Psoas muscle (tissue), 8 donors: ENCODE results near the gene EAPP. TPM values are rescaled to one million over a fixed set of nuclear protein-coding genes. Genes with fewer than 3 reads are reported as not detected.
"Not testable (repeated sequence)": the region's sequence is repeated elsewhere in the genome, so short reads cannot be mapped to it uniquely, and the experiment has no call there.

Experiments
- ATAC-seq, 4 donors: fragments of 200-7000 bp; cut with Tn5 transposase; one replicate each; pipeline ENCODE4 v1.9.1; 2020; ENCODE audit warnings: moderate library complexity in 3 of 4, mild to moderate bottlenecking in 2 of 4
- DNase-seq, 2 donors: peaks; one replicate each; pipeline ENCODE4 v3.0.0-alpha.2; 2020
- H3K27ac ChIP-seq: fragments of 200-600 bp; one replicate; pipeline ENCODE4 v1.8.0; 2022
- H3K27me3 ChIP-seq, 3 donors: fragments of 200-600 bp in 1 of 3; one replicate each; pipeline versions ENCODE4 v1.6.1 to v1.8.0; 2013 to 2022; ENCODE audit warnings: low read length in 2 of 3, mild to moderate bottlenecking in 2 of 3, moderate library complexity in 1 of 3; ENCODE audit not compliant: insufficient read depth in 3 of 3
- H3K36me3 ChIP-seq, 2 donors: fragments of 200-600 bp in 1 of 2; one replicate each; pipeline versions ENCODE4 v1.6.1 to v1.8.0; 2013 to 2022; ENCODE audit warnings: low read depth in 1 of 2, mild to moderate bottlenecking in 1 of 2, moderate library complexity in 1 of 2; ENCODE audit not compliant: insufficient read depth in 1 of 2
- H3K4me1 ChIP-seq: fragments of 200-600 bp; one replicate; pipeline ENCODE4 v1.8.0; 2022
- H3K4me3 ChIP-seq: fragments of 200-600 bp; one replicate; pipeline ENCODE4 v1.8.0; 2022; ENCODE audit warnings: mild to moderate bottlenecking
- H3K9me3 ChIP-seq: fragments of 200-600 bp; one replicate; pipeline ENCODE4 v1.8.0; 2022
- WGBS, 3 donors: extraction: QIAGEN DNeasy Blood & Tissue Kit; methylation state at CpG; one replicate each; pipeline versions ENCODE4 v1.1.6 to v1.1.7; 2013; 5-methylcytosine and 5-hydroxymethylcytosine counted together
- intact Hi-C, 2 donors: fragments of 100-400 bp; cut with DNase I; formaldehyde crosslinking; loops; one replicate each; pipeline versions ENCODE4 v1.11.0 to v1.14.2; 2022
- polyA plus RNA-seq, 3 donors: library from polyadenylated mRNA; stranded (reverse); fragments of 200-250 nt; gene quantifications; one replicate each; pipeline ENCODE4 v1.2.3, GENCODE V29; 2013
- total RNA-seq, 4 donors: library from RNA; stranded (reverse); fragmentation: NEBNext Ultra II Directional in 2 of 4; extraction: Animal tissue kit (Norgen Biotek cat#: 25700) in 2 of 4; gene quantifications; one replicate each; pipeline versions ENCODE4 v1.2.1 to v1.2.4, GENCODE V29; 2021 to 2023
- TF ChIP-seq, protein P1 (sequence below): fragments of 200-600 bp; IDR thresholded peaks from one replicate; pipeline ENCODE4 v1.8.0; 2022; ENCODE audit warnings: antibody characterized with exemption
- donor health status: healthy with polysubstance abuse.
- donor health status: DM: no; HTN: no; CAD: no; lungs with moderate emphysema.
- donor health status: Bipolar disorder and iron deficiency.
- donor health status: healthy.
- donor health status: DM: yes; HTN: yes; CAD: no.
- donor health status: DM: no; HTN: no; CAD: no.
- donor health status: DM: no; HTN: no; CAD: no.
- donor health status: DM: yes; HTN: yes; CAD: no.

The EAPP gene
- total and polyA plus RNA-seq, 7 donors = 16.5 to 30.1 (median 22.9) TPM

DNA sequence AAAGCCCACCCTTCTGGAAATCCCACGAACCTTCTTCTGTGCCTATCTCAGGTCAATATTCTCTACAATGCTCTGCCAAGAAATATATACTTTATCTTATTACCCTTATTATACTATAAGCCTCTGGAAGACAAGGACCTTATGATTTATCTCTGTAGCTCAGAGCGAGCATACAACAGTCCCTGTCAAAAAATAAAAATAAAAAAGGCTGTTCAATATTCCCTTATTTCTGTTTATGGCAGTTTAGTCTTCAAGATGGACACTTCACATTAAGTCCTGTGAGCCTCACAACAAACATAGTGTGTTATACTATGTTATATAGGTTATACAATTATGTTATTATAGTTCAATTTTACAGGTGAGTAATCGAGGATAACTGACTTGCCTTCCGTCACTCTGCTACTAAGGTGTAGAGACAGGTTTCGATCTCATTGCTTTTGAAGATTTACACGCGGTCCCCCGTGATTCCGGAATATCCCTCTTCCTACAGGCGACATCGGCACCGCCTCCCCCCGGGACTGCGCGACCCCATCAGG, 562 bp downstream of the EAPP start:
- H3K27me3 ChIP-seq = no peaks in the 10 kb centered on the region
- no peak for DNase-seq
- TF ChIP-seq, protein P1, sequence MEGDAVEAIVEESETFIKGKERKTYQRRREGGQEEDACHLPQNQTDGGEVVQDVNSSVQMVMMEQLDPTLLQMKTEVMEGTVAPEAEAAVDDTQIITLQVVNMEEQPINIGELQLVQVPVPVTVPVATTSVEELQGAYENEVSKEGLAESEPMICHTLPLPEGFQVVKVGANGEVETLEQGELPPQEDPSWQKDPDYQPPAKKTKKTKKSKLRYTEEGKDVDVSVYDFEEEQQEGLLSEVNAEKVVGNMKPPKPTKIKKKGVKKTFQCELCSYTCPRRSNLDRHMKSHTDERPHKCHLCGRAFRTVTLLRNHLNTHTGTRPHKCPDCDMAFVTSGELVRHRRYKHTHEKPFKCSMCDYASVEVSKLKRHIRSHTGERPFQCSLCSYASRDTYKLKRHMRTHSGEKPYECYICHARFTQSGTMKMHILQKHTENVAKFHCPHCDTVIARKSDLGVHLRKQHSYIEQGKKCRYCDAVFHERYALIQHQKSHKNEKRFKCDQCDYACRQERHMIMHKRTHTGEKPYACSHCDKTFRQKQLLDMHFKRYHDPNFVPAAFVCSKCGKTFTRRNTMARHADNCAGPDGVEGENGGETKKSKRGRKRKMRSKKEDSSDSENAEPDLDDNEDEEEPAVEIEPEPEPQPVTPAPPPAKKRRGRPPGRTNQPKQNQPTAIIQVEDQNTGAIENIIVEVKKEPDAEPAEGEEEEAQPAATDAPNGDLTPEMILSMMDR = no peak
- peaks cover 0 to 37% of the 10 kb centered on the region in 2 donors for H3K36me3 ChIP-seq
- H3K4me1 ChIP-seq = peaks cover 23% of the 10 kb centered on the region
- no peaks in the 10 kb centered on the region for H3K9me3 ChIP-seq
- 1 to 2% (median 1%) methylated on average over 15 of the region's 15 CpGs for WGBS, 3 donors
- peak in 1 of 4 donors; percentile 17 for ATAC-seq
- H3K27ac ChIP-seq = peak overlapping the region; percentile 97
- H3K4me3 ChIP-seq = peak overlapping the region; percentile 84
- intact Hi-C loops = loop anchor here (5.0 kb wide), 1 partner anchor 77 kb away; the partner anchor contains the start of gene SPTSSA (in 2 of the 2)

DNA sequence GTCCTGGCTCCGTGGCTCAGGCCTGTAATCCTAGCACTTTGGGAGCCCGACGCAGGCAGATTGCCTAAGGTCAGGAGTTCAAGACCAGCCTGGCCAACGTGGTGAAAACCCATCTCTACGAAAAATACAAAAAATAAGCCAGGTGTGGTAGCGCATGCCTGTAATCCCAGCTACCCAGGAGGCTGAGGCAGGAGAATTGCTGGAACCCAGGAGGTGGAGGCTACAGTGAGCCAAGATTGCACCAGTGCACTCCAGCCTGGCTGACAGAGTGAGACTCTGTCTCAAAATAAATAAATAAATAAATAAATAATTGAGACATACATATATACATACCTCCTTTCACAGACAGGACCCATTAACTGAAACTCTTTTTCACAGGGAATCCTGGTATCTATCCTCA, 1.4 kb downstream of the EAPP start:
- WGBS, 3 donors = 35 to 56% (median 50%) methylated on average over 6 of the region's 6 CpGs
- intact Hi-C loops = loop anchor here (5.0 kb wide), 1 partner anchor 76 kb away; the partner anchor contains the start of gene SPTSSA (in 2 of the 2)

DNA sequence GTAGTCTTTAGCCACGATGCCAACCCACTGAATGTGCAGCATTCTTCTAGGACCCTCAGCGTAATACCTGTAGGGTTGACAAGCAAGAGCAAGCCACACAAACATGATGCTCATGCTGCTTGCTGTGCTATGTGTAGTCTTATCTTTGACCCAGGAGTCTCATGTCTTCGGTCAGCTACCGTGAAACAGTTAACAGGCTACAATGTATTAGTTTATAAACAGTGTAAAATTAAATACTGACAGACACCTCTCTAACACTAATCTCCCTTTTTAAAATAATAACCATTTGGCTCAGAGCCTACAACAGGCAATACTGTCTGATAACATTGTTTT, 1.9 kb downstream of the EAPP start:
- intact Hi-C loops = loop anchor here (5.0 kb wide), 1 partner anchor 75 kb away; the partner anchor contains the start of gene SPTSSA (in 2 of the 2)
- TF ChIP-seq, protein P1 = no peak
- Histone ChIP-seq H3K27ac (peak overlapping the region; percentile 97), H3K9me3 (no peaks in the 10 kb centered on the region), H3K27me3 (no peaks in the 10 kb centered on the region), H3K4me1 (peaks cover 23% of the 10 kb centered on the region), H3K4me3 (peak overlapping the region; percentile 84), H3K36me3 (peaks cover 0 to 50% of the 10 kb centered on the region in 2 donors)
- no peak for ATAC-seq
- no peak for DNase-seq
- WGBS, 3 donors = 88 to 95% (median 90%) methylated on average over 4 of the region's 4 CpGs

More for the DNA sequence above, 1.4 kb downstream of the EAPP start:
- not testable (repeated sequence) for ATAC-seq, H3K9me3 ChIP-seq, DNase-seq, H3K27me3 ChIP-seq
- H3K36me3 ChIP-seq = peaks cover 0 to 45% of the 10 kb centered on the region in 2 donors
- peak overlapping the region; percentile 97 for H3K27ac ChIP-seq
- H3K4me3 ChIP-seq = peak overlapping the region; percentile 84
- peaks cover 23% of the 10 kb centered on the region for H3K4me1 ChIP-seq

- peaks cover 23% of the 10 kb centered on the region for H3K4me1 ChIP-seq
- peak overlapping the region; percentile 97 for H3K27ac ChIP-seq
- H3K36me3 ChIP-seq = peaks cover 0 to 55% of the 10 kb centered on the region in 2 donors
- no peak for DNase-seq
- TF ChIP-seq, protein P1 = no peak
- WGBS, 3 donors = 88 to 89% (median 88%) methylated on average over 4 of the region's 4 CpGs
- no peaks in the 10 kb centered on the region for H3K27me3 ChIP-seq
- H3K9me3 ChIP-seq = no peaks in the 10 kb centered on the region
- intact Hi-C loops = loop anchor here (5.0 kb wide), 1 partner anchor 75 kb away; the partner anchor contains the start of gene SPTSSA (in 2 of the 2)
- ATAC-seq = no peak
- H3K4me3 ChIP-seq = peak overlapping the region; percentile 84
Observed at GRCh38 chr14:34536951-34537676, 2.4 kb downstream of the EAPP start.

- Histone ChIP-seq H3K4me3 (no peak overlapping the region), H3K36me3 (peaks cover 16 to 100% of the 10 kb centered on the region in 2 donors), H3K27ac (no peak overlapping the region), H3K4me1 (no peaks in the 10 kb centered on the region), H3K9me3 (no peaks in the 10 kb centered on the region), H3K27me3 (no peaks in the 10 kb centered on the region)
- DNase-seq (no peak), ATAC-seq (no peak)
- TF ChIP-seq, protein P1 = no peak
- WGBS, 3 donors = 93 to 97% (median 95%) methylated on average over 1 of the region's 1 CpG
- intact Hi-C loops = no loop called here
Observed at GRCh38 chr14:34527591-34527990, 11.9 kb downstream of the EAPP start.

DNA sequence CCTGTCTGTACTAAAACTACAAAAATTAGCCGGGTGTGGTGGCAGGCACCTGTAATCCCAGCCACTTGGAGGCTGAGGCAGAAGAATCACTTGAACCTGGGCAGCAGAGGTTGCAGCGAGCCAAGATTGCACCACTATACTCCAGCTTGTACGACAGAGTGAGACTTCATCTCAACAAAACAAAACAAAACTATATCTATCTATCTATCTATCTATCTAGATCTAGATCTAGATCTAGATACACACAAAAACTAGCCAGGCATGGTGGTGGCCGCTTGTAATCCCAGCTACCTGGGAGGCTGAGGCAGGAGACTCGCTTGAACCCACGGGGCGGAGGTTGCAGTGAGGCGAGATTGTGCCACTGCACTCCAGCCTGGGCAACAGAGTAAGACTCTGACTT, 15.3 kb downstream of the EAPP start:
- 97 to 98% (median 98%) methylated on average over 8 of the region's 8 CpGs for WGBS, 3 donors

More for the DNA sequence above, 15.3 kb downstream of the EAPP start:
- H3K9me3 ChIP-seq, ATAC-seq, DNase-seq, H3K27me3 ChIP-seq, H3K4me3 ChIP-seq, H3K27ac ChIP-seq, H3K4me1 ChIP-seq, intact Hi-C loops: not testable (repeated sequence)
- H3K36me3 ChIP-seq = peaks cover 18 to 100% of the 10 kb centered on the region in 2 donors
